ENCODE data around the gene UBASH3B.

UBASH3B gene

GRCh38 chr11:122804796-122805195 is 149.3 kb downstream of the UBASH3B start:
- H3K4me3 ChIP-seq (ENCODE audit: low read depth, low read length), result no peak overlapping the region
- H3K9me3 ChIP-seq, result no peaks in the 10 kb centered on the region
- H3K36me3 ChIP-seq, result no peaks in the 10 kb centered on the region
- H3K27me3 ChIP-seq, result no peaks in the 10 kb centered on the region; the same call in 1 of the 2 replicates
- H3K4me1 ChIP-seq, result no peaks in the 10 kb centered on the region
- no peak for DNase-seq
- no peak for TF ChIP-seq CTCF (IDR thresholded peaks at IDR 0.05; ENCODE audit: low read depth, low read length)

GRCh38 chr11:122807731-122808477 is 152.4 kb downstream of the UBASH3B start:
- no peak for DNase-seq
- TF ChIP-seq CTCF (IDR thresholded peaks at IDR 0.05; ENCODE audit: low read depth, low read length), result no peak
- Histone ChIP-seq H3K36me3 (no peaks in the 10 kb centered on the region), H3K27me3 (no peaks in the 10 kb centered on the region; the same call in 1 of the 2 replicates), H3K4me1 (no peaks in the 10 kb centered on the region), H3K9me3 (no peaks in the 10 kb centered on the region), H3K4me3 (ENCODE audit: low read depth, low read length) (no peak overlapping the region)

GRCh38 chr11:122808478-122808869 is 153.0 kb downstream of the UBASH3B start:
- no peak for TF ChIP-seq CTCF (IDR thresholded peaks at IDR 0.05; ENCODE audit: low read depth, low read length)
- no peaks in the 10 kb centered on the region for H3K36me3 ChIP-seq

GRCh38 chr11:122809866-122810265 is 154.3 kb downstream of the UBASH3B start:
- Histone ChIP-seq H3K4me1 (no peaks in the 10 kb centered on the region), H3K36me3 (no peaks in the 10 kb centered on the region), H3K4me3 (ENCODE audit: low read depth, low read length) (no peak overlapping the region), H3K9me3 (no peaks in the 10 kb centered on the region), H3K27me3 (no peaks in the 10 kb centered on the region; the same call in 1 of the 2 replicates)
- no peak for TF ChIP-seq CTCF (IDR thresholded peaks at IDR 0.05; ENCODE audit: low read depth, low read length)
- no peak for DNase-seq

More at GRCh38 chr11:122808478-122808869, 153.0 kb downstream of the UBASH3B start:
- H3K27me3 ChIP-seq, result no peaks in the 10 kb centered on the region; the same call in 1 of the 2 replicates
- H3K4me1 ChIP-seq, result no peaks in the 10 kb centered on the region
- no peaks in the 10 kb centered on the region for H3K9me3 ChIP-seq
- no peak for DNase-seq
- H3K4me3 ChIP-seq (ENCODE audit: low read depth, low read length), result no peak overlapping the region

- Histone ChIP-seq H3K27me3 (no peaks in the 10 kb centered on the region; the same call in none of the 2 replicates), H3K4me3 (ENCODE audit: low read depth, low read length) (no peak overlapping the region), H3K4me1 (no peaks in the 10 kb centered on the region), H3K9me3 (no peaks in the 10 kb centered on the region), H3K36me3 (no peaks in the 10 kb centered on the region)
- no peak for DNase-seq
- TF ChIP-seq CTCF (IDR thresholded peaks at IDR 0.05; ENCODE audit: low read depth, low read length), result no peak
Measured at GRCh38 chr11:122811721-122812120, 156.2 kb downstream of the UBASH3B start.

- no peak overlapping the region for H3K4me3 ChIP-seq (ENCODE audit: low read depth, low read length)
- DNase-seq, result no peak
- no peak for TF ChIP-seq CTCF (IDR thresholded peaks at IDR 0.05; ENCODE audit: low read depth, low read length)
- no peaks in the 10 kb centered on the region for H3K4me1 ChIP-seq
- H3K9me3 ChIP-seq, result no peaks in the 10 kb centered on the region
- no peaks in the 10 kb centered on the region; the same call in none of the 2 replicates for H3K27me3 ChIP-seq
- no peaks in the 10 kb centered on the region for H3K36me3 ChIP-seq
Measured at GRCh38 chr11:122812638-122813037, 157.1 kb downstream of the UBASH3B start.

Measured in BE2C (cell line).